NCI-H1417 treated with DMSO at 0.1 percent for 48 hours (cell line): ENCODE data around the gene MS4A4E.
"Not testable (repeated sequence)": the region's sequence is repeated elsewhere in the genome, so short reads cannot be mapped to it uniquely, and the experiment has no call there.

Experiments
- DNase-seq: peaks from one replicate; lab custom pipeline; 2025; lab: John Stamatoyannopoulos, UW

Gene MS4A4E

GRCh38 chr11:60172011-60172410 is 70.9 kb downstream of the MS4A4E start:
- no peak for DNase-seq

DNA sequence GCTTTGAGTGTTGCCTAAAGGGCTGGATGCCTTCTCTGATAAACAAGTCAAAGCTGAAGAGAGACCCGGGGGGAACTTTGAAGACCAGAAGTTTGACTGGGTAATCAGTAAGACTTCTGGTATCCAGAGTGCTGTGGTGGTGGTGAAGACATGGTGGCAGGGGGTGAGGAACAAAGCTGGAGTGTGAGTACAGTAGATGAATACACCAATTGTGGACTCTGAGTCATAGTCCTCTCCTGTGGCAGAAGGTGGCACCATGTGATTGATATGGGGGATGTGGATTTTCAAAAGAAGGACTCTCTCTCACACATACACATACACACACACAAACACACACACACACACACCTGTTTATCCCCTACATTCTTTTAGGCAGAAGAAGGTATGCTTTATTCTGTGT is 72.4 kb downstream of the MS4A4E start:
- DNase-seq = no peak

GRCh38 chr11:60169264-60169915 is 73.5 kb downstream of the MS4A4E start:
- DNase-seq = no peak

GRCh38 chr11:60168306-60168705 is 74.6 kb downstream of the MS4A4E start:
- no peak for DNase-seq

- no peak for DNase-seq
Measured at GRCh38 chr11:60165951-60166350, 77.0 kb downstream of the MS4A4E start.

- DNase-seq = no peak
Measured at GRCh38 chr11:60165538-60165937, 77.4 kb downstream of the MS4A4E start.

- no peak for DNase-seq
Measured at GRCh38 chr11:60164550-60165075, 78.3 kb downstream of the MS4A4E start.

DNA sequence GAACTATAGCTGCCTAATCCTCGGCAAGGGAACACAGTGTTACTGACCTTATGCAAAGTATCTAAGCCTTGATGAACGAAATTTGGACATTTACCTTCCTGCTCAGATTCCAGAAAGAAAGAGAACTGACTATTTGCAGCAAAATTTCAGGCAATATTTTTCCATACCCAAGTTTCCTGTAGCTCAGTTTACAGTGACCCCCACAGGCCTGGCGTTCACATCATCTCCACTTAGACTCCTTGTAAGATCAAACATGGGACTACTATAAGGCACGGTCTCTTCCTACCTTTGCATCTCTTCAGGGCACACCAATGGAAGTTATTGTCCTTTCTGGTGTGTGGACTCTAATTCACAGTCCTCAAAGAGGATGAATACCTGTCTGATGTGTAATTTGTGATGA is 81.2 kb downstream of the MS4A4E start:
- DNase-seq = no peak

- DNase-seq = no peak
Measured at GRCh38 chr11:60161107-60161506, 81.8 kb downstream of the MS4A4E start.

DNA sequence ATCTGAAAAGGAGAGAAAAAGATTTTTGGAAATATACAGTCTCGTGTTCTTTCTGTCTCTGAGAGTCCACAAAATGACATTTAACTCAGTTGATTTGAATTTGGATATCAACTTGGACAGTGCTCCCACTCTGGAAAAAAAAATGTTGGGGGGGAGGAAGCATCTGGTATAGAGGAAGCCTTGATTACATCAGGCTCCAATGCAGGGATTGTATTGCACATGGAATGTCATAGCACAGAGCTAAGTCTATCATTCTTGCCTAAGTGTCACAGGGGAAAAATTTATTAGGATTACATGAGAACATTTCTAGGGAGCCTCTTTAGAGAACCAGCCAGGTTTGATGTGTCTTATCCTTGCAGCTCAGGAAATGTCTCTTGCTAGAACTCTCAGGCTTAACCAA is 83.1 kb downstream of the MS4A4E start:
- DNase-seq = no peak

DNA sequence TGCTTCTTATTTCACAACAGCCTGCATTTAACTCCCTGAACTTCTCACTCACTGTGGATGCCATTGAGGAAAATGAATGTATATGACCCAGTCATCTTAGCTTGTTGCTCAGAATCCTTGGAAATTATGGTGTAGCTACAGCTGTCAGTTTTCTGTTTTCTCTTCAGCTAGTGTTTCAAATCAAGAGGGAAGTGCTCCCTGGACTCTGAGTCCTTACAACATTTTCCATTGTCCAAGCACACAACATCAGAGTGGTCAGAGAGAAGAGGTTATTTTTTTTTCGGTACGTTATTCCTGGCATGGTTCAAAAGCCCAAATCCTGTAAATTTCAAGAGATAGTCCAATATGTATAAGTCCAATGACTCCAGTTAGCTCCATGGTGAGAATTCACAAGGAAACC is 83.7 kb downstream of the MS4A4E start:
- no peak for DNase-seq

GRCh38 chr11:60158636-60159035 is 84.3 kb downstream of the MS4A4E start:
- no peak for DNase-seq

GRCh38 chr11:60155931-60156330 is 87.0 kb downstream of the MS4A4E start:
- DNase-seq = no peak

GRCh38 chr11:60152727-60153126 is 90.2 kb downstream of the MS4A4E start:
- not testable (repeated sequence) for DNase-seq

DNA sequence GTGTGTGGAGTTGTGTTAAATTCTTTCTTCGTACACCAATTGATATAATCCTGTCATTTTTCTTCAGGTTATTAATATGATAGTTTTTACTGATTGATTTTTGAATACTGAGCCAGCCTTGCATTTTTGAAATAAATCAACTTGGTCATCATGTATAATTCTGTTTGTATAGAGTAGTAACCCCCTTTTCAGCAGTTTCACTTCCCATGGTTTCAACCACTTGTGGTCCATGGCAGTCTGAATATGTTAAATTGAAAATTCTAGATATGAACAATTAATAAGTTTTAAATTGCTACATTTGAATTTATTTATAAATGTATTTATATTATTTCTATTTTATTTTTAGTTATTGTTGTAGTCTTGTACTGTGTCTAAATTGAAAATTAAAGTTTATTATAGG is 92.7 kb downstream of the MS4A4E start:
- DNase-seq = no peak
